Gastrocnemius medialis (tissue), 4 donors: ENCODE results near the gene KRTAP5-7. TPM values are rescaled to one million over a fixed set of nuclear protein-coding genes. Genes with fewer than 3 reads are reported as not detected.

Source experiments
- ATAC-seq, 2 donors: fragments of 150-250 bp; one replicate each; pipeline ENCODE4 v1.9.1; 2016
- DNase-seq, 2 donors: peaks; one replicate each; pipeline ENCODE4 v3.0.0-alpha.2; 2019
- H3K27ac ChIP-seq, 4 donors: fragments of 200-600 bp; sonication (generic); 1 replicate in 1 of 4; 2 replicates in 3 of 4; pipeline ENCODE4 v1.5.1; 2016 to 2018; ENCODE audit warnings: mild to moderate bottlenecking in 2 of 4, moderate library complexity in 1 of 4
- H3K27me3 ChIP-seq, 3 donors: fragments of 200-600 bp; sonication (generic) in 2 of 3; 1 replicate in 1 of 3; 2 replicates in 2 of 3; pipeline versions ENCODE4 v1.5.1 to v1.6.0; 2016 to 2019; ENCODE audit warnings: mild to moderate bottlenecking in 1 of 3, moderate library complexity in 1 of 3
- H3K36me3 ChIP-seq, 2 donors: fragments of 200-600 bp; sonication (generic) in 1 of 2; one replicate each; pipeline ENCODE4 v1.5.1; 2017 to 2018
- H3K4me1 ChIP-seq, 2 donors: fragments of 200-600 bp; sonication (generic) in 1 of 2; one replicate each; pipeline ENCODE4 v1.5.1; 2016 to 2017; ENCODE audit warnings: mild to moderate bottlenecking in 2 of 2
- H3K4me3 ChIP-seq, 4 donors: fragments of 200-600 bp; sonication (generic) in 3 of 4; 1 replicate in 1 of 4; 2 replicates in 3 of 4; pipeline ENCODE4 v1.5.1; 2016 to 2019; ENCODE audit warnings: mild to moderate bottlenecking in 2 of 4
- H3K9me3 ChIP-seq, 3 donors: fragments of 200-600 bp; sonication (generic) in 2 of 3; 1 replicate in 1 of 3; 2 replicates in 2 of 3; pipeline ENCODE4 v1.5.1; 2016 to 2019
- POLR2A ChIP-seq, 2 donors: fragments of 450-650 bp; IDR thresholded peaks; one replicate each; pipeline ENCODE4 v1.6.1; 2017; ENCODE audit warnings: antibody characterized with exemption in 2 of 2, mild to moderate bottlenecking in 2 of 2, moderate library complexity in 2 of 2
- in situ Hi-C, 4 donors: fragments of 200-750 bp; cut with MboI; loops; one replicate each; pipeline versions ENCODE4 v1.15.0 to v1.8.0; 2017; ENCODE audit warnings: low sequenced_read_pairs in 4 of 4
- intact Hi-C: fragments of 100-400 bp; cut with DNase I; formaldehyde crosslinking; loops from one replicate; pipeline ENCODE4 v1.15.1; 2023; ENCODE audit warnings: low total_unique reads
- total RNA-seq, 4 donors: library from RNA; depleted of rRNA; stranded (reverse); fragments of >200 nt; gene quantifications; one replicate each; pipeline versions ENCODE4 v1.1.0 to v1.2.3, GENCODE V29; 2016
- TF ChIP-seq, protein P1 (sequence below), 5 experiments: fragments of 450-650 bp in 3 of 5; fragments of 200-600 bp in 2 of 5; sonication (generic) in 2 of 5; IDR thresholded peaks in 4 of 5; conservative IDR thresholded peaks in 1 of 5; 1 replicate in 4 of 5; 2 replicates in 1 of 5; pipeline ENCODE4 v1.5.1; 2016 to 2019; ENCODE audit warnings: antibody characterized with exemption in 5 of 5, mild to moderate bottlenecking in 3 of 5, moderate library complexity in 3 of 5

Gene KRTAP5-7
- total RNA-seq, 4 donors from 2014 or later = not detected

DNA sequence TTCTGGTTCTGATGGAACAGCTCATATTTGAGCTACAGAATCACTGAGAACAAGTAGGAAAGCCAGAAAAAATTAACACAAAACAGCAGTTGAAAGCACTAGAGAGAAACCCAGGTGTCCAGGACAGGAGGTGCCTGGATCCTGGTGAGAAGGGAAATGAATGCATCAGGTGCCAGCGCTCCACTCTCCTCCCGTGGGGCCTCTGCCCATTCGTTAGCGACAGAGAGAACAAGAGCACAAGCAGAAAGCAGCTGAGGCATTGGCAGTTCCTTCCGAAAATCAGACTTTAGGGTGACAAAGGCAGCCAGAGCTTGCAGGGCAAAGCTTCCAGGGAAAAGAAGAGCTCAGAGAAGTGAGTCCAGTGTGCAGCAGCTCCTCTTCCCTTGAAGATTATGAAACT is 20.0 kb upstream of the KRTAP5-7 start:
- no peak for TF ChIP-seq POLR2A (IDR thresholded peaks at IDR 0.05)
- TF ChIP-seq, protein P1, sequence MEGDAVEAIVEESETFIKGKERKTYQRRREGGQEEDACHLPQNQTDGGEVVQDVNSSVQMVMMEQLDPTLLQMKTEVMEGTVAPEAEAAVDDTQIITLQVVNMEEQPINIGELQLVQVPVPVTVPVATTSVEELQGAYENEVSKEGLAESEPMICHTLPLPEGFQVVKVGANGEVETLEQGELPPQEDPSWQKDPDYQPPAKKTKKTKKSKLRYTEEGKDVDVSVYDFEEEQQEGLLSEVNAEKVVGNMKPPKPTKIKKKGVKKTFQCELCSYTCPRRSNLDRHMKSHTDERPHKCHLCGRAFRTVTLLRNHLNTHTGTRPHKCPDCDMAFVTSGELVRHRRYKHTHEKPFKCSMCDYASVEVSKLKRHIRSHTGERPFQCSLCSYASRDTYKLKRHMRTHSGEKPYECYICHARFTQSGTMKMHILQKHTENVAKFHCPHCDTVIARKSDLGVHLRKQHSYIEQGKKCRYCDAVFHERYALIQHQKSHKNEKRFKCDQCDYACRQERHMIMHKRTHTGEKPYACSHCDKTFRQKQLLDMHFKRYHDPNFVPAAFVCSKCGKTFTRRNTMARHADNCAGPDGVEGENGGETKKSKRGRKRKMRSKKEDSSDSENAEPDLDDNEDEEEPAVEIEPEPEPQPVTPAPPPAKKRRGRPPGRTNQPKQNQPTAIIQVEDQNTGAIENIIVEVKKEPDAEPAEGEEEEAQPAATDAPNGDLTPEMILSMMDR (IDR thresholded peaks at IDR 0.05 in 4 of 5, conservative IDR thresholded peaks at IDR 0.05 in 1 of 5) = no peak
- in situ Hi-C loops = no loop called here
- no peak for DNase-seq
- no peak for ATAC-seq
- Histone ChIP-seq H3K27ac (no peak overlapping the region), H3K27me3 (no peaks in the 10 kb centered on the region), H3K9me3 (no peaks in the 10 kb centered on the region), H3K4me1 (no peaks in the 10 kb centered on the region), H3K4me3 (no peak overlapping the region), H3K36me3 (no peaks in the 10 kb centered on the region)
- intact Hi-C loops = no loop called here

DNA sequence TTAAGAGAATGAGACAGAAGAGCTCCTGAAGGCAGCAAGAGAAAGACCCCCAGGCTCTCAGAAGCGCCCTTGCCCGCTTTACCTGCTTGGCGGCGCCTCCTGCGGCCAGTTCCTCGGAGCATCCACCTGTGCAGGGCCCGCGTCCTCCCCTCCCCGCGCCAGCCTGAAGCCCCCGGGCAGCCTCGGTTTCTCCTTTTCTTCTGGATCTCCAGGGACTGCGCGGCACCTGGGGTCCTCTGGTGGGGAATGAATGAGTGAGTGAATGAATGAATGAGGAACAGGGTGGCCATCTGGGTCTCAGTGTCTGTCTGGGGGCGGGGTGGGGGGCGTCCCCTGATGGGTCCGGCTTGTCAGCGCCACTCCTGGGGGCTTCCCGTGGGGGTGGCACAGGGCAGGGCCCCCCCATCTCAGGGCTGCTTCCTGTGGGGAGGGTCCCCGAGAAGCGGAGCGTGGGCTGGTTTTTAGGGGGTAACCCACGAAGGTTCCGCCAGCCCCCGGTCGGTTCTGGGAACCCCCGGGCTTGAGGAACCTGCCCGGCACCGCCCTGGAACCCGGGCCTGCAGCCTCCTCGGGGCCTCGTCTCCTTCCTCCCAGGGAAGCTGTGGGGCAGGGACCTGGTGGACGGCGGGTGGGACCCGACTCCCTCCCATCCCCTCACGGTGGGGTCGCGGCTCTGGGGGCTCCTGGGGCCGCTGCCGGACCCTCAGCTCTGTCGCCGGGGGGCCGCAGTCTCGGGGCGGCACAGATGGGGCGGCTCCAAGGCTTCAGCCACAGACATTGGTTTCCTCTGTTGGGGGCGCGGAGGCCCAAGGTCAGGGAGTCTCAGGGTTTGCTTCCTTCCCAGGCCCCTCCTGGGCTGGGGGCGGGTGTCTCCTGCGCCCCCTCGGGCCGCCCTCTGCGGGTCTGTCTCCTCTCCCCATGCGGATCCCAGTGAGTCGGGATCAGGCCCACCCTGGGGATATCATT is 8.3 kb upstream of the KRTAP5-7 start:
- DNase-seq (no peak), ATAC-seq (no peak)
- Histone ChIP-seq H3K4me1 (no peaks in the 10 kb centered on the region), H3K4me3 (no peak overlapping the region), H3K27ac (no peak overlapping the region), H3K36me3 (no peaks in the 10 kb centered on the region), H3K9me3 (no peaks in the 10 kb centered on the region), H3K27me3 (no peaks in the 10 kb centered on the region)
- in situ Hi-C loops = no loop called here
- intact Hi-C loops = no loop called here
- no peak for TF ChIP-seq POLR2A (IDR thresholded peaks at IDR 0.05)
- TF ChIP-seq, protein P1 (IDR thresholded peaks at IDR 0.05 in 4 of 5, conservative IDR thresholded peaks at IDR 0.05 in 1 of 5) = no peak

DNA sequence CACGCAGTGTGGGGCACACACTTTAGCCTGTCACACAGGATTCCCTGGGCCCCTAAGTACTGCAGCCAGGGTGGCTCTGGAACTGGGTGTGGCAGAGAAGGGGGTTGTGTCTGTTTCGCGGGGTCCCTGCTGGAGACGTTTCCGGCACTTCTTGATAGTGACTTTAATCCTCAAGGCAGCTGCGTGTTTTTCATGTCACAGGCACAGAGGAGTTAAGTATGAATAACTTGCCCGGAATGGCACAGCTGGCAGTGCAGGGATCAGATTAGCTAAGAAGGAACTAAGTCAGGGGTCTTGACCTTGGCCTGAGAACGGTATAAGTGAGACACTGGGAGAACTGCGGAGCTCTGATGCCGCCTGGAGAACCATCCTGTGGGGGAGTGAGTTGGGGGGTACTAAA is 7.5 kb upstream of the KRTAP5-7 start:
- ATAC-seq = no peak
- H3K4me3 ChIP-seq = no peak overlapping the region
- no peak overlapping the region for H3K27ac ChIP-seq
- no peaks in the 10 kb centered on the region for H3K4me1 ChIP-seq
- intact Hi-C loops = no loop called here
- no peaks in the 10 kb centered on the region for H3K36me3 ChIP-seq
- TF ChIP-seq, protein P1 (IDR thresholded peaks at IDR 0.05 in 4 of 5, conservative IDR thresholded peaks at IDR 0.05 in 1 of 5) = no peak
- TF ChIP-seq POLR2A (IDR thresholded peaks at IDR 0.05) = no peak
- no peak for DNase-seq
- H3K9me3 ChIP-seq = no peaks in the 10 kb centered on the region
- no peaks in the 10 kb centered on the region for H3K27me3 ChIP-seq
- in situ Hi-C loops = no loop called here

DNA sequence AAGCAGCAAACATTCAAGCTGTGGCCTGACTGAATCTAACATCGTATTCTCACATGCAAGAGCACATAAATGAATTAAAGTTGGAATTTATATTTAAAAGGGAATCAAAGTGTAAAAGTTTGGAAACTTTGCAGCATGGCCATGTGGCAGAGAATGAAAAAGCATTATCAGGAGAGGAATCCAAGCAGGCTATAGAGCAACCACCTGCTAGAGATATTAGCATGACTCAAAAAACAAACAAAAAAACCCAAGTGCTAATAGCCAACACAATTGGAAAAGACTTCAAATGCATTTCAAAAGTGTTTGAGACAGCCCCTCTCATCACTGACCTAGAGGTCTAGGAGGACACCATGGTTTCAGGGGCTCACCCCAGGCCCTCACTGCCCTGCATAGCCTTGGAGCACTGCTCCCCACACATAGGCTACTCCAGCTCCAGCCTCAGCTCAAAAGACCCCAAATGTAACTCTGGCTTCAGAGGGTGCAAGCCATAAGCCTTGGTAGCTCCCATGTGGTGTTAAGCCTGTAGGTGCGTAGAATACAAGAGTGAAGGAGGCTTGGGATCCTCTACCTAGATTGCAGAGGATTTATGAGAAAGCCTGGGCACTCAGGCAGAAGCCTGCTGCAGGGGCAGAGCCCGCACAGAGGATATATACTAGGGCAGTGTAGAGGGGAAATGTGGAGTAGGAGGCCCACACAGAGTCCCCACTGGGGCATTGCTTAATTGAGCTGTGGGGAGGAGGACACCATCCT is 1.7 kb upstream of the KRTAP5-7 start:
- TF ChIP-seq, protein P1 (IDR thresholded peaks at IDR 0.05 in 4 of 5, conservative IDR thresholded peaks at IDR 0.05 in 1 of 5) = no peak
- no peak for TF ChIP-seq POLR2A (IDR thresholded peaks at IDR 0.05)
- ATAC-seq (no peak), DNase-seq (no peak)
- H3K27me3 ChIP-seq = no peaks in the 10 kb centered on the region
- no peaks in the 10 kb centered on the region for H3K36me3 ChIP-seq
- H3K4me3 ChIP-seq = no peak overlapping the region
- no peak overlapping the region for H3K27ac ChIP-seq
- in situ Hi-C loops = no loop called here
- intact Hi-C loops = no loop called here
- no peaks in the 10 kb centered on the region for H3K9me3 ChIP-seq
- no peaks in the 10 kb centered on the region for H3K4me1 ChIP-seq
